Upper lobe of left lung (tissue), 4 donors: ENCODE results near the gene RBMS1.

ENCODE experiments used
- POLR2A ChIP-seq, 4 donors: fragments of 450-650 bp; IDR thresholded peaks; one replicate each; pipeline ENCODE4 v1.5.1; 2016 to 2017; ENCODE audit warnings: antibody characterized with exemption in 4 of 4, mild to moderate bottlenecking in 2 of 4
- POLR2AphosphoS5 ChIP-seq, 2 donors: sonication (generic); formaldehyde crosslinking; IDR thresholded peaks; one replicate each; pipeline ENCODE4 v1.5.1; 2017; ENCODE audit warnings: antibody characterized with exemption in 2 of 2
- TF ChIP-seq, protein P1 (sequence below), 6 experiments: fragments of 450-650 bp in 4 of 6; fragments of 200-600 bp in 2 of 6; sonication (generic) in 2 of 6; IDR thresholded peaks; one replicate each; pipeline ENCODE4 v1.5.1; 2016 to 2019; ENCODE audit warnings: antibody characterized with exemption in 6 of 6

DNA sequence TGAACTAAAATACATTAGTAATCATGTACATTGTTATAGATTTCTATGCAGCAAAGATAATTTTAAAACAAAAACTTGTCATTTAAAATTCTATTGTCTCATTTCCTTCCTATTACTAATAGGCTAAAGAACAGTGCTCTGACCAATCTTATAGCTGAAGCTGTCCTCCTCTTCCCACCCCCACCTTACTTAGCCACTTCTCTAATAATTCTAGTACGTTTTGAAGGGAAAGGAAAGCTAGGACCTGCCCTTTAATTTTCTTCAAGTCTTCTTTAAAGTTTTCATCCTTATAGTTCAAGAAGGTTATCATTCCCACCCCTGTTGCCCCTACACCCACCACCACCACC, 121.6 kb downstream of the RBMS1 start:
- TF ChIP-seq, protein P1, sequence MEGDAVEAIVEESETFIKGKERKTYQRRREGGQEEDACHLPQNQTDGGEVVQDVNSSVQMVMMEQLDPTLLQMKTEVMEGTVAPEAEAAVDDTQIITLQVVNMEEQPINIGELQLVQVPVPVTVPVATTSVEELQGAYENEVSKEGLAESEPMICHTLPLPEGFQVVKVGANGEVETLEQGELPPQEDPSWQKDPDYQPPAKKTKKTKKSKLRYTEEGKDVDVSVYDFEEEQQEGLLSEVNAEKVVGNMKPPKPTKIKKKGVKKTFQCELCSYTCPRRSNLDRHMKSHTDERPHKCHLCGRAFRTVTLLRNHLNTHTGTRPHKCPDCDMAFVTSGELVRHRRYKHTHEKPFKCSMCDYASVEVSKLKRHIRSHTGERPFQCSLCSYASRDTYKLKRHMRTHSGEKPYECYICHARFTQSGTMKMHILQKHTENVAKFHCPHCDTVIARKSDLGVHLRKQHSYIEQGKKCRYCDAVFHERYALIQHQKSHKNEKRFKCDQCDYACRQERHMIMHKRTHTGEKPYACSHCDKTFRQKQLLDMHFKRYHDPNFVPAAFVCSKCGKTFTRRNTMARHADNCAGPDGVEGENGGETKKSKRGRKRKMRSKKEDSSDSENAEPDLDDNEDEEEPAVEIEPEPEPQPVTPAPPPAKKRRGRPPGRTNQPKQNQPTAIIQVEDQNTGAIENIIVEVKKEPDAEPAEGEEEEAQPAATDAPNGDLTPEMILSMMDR (IDR thresholded peaks at IDR 0.05), result no peak
- TF ChIP-seq POLR2AphosphoS5 (IDR thresholded peaks at IDR 0.05) (no peak), POLR2A (IDR thresholded peaks at IDR 0.05) (no peak)
